ENCODE measurements around the gene CD99. TPM values are rescaled to one million over a fixed set of nuclear protein-coding genes. Genes with fewer than 3 reads are reported as not detected.

The CD99 gene
- total RNA-seq, 3 donors from 2014 or later (not counting 1 experiment from before 2014, with no cell fraction given) = 312 to 340 (median 333) TPM

GRCh38 chrX:2662586-2662985 lies 28.5 kb upstream of the CD99 start:
- DNase-seq = no peak
- no peak for TF ChIP-seq CTCF (IDR thresholded peaks at IDR 0.05)
- Mint-ChIP-seq H3K36me3 (no peaks in the 10 kb centered on the region), H3K4me3 (no peak overlapping the region), H3K9me3 (no peaks in the 10 kb centered on the region), H3K27ac (no peak overlapping the region), H3K27me3 (ENCODE audit: low read depth in 2 of 2) (no peaks in the 10 kb centered on the region), H3K4me1 (no peaks in the 10 kb centered on the region)
- H3K4me3 ChIP-seq (ENCODE audit: low read length) = no peak overlapping the region
- H3K9me3 ChIP-seq (ENCODE audit: control insufficient read depth, insufficient read depth, low read length) = no peaks in the 10 kb centered on the region
- WGBS (ENCODE audit: insufficient coverage) = 89% methylated on average over 4 of the region's 5 CpGs
- no peak overlapping the region for H3K27ac ChIP-seq (ENCODE audit: low read length)
- no peaks in the 10 kb centered on the region for H3K27me3 ChIP-seq (ENCODE audit: control insufficient read depth, insufficient read depth, low read length)
- ATAC-seq = no peak
- no peaks in the 10 kb centered on the region for H3K36me3 ChIP-seq (ENCODE audit: control insufficient read depth, insufficient read depth, low read length)
- intact Hi-C loops (cut with micrococcal nuclease) = no loop called here
- H3K4me1 ChIP-seq (ENCODE audit: control insufficient read depth, insufficient read depth, low read length) = no peaks in the 10 kb centered on the region

GRCh38 chrX:2664502-2664901 lies 26.6 kb upstream of the CD99 start:
- no peaks in the 10 kb centered on the region for H3K36me3 ChIP-seq (ENCODE audit: control insufficient read depth, insufficient read depth, low read length)
- Mint-ChIP-seq H3K4me1 (no peaks in the 10 kb centered on the region), H3K36me3 (no peaks in the 10 kb centered on the region)

GRCh38 chrX:2665387-2666304 lies 25.4 kb upstream of the CD99 start:
- WGBS (ENCODE audit: insufficient coverage) = 95% methylated on average over 7 of the region's 7 CpGs
- Histone ChIP-seq H3K27ac (ENCODE audit: low read length) (no peak overlapping the region), H3K4me1 (ENCODE audit: control insufficient read depth, insufficient read depth, low read length) (no peaks in the 10 kb centered on the region), H3K9me3 (ENCODE audit: control insufficient read depth, insufficient read depth, low read length) (no peaks in the 10 kb centered on the region), H3K36me3 (ENCODE audit: control insufficient read depth, insufficient read depth, low read length) (no peaks in the 10 kb centered on the region), H3K27me3 (ENCODE audit: control insufficient read depth, insufficient read depth, low read length) (no peaks in the 10 kb centered on the region), H3K4me3 (ENCODE audit: low read length) (no peak overlapping the region)
- H3K27ac Mint-ChIP-seq = no peak overlapping the region
- H3K9me3 Mint-ChIP-seq = no peaks in the 10 kb centered on the region
- H3K27me3 Mint-ChIP-seq (ENCODE audit: low read depth in 2 of 2) = no peaks in the 10 kb centered on the region
- H3K4me3 Mint-ChIP-seq = no peak overlapping the region
- no peaks in the 10 kb centered on the region for H3K36me3 Mint-ChIP-seq
- DNase-seq (no peak), ATAC-seq (no peak)
- no peak for TF ChIP-seq CTCF (IDR thresholded peaks at IDR 0.05)
- no peaks in the 10 kb centered on the region for H3K4me1 Mint-ChIP-seq
- intact Hi-C loops (cut with micrococcal nuclease) = no loop called here

More at GRCh38 chrX:2664502-2664901, 26.6 kb upstream of the CD99 start:
- H3K27me3 ChIP-seq (ENCODE audit: control insufficient read depth, insufficient read depth, low read length) = no peaks in the 10 kb centered on the region
- no peaks in the 10 kb centered on the region for H3K27me3 Mint-ChIP-seq (ENCODE audit: low read depth in 2 of 2)
- no peak overlapping the region for H3K4me3 Mint-ChIP-seq
- no peak overlapping the region for H3K4me3 ChIP-seq (ENCODE audit: low read length)
- H3K4me1 ChIP-seq (ENCODE audit: control insufficient read depth, insufficient read depth, low read length) = no peaks in the 10 kb centered on the region
- WGBS (ENCODE audit: insufficient coverage) = 84% methylated on average over 10 of the region's 10 CpGs
- no peak overlapping the region for H3K27ac ChIP-seq (ENCODE audit: low read length)
- H3K9me3 ChIP-seq (ENCODE audit: control insufficient read depth, insufficient read depth, low read length) = no peaks in the 10 kb centered on the region
- ATAC-seq (no peak), DNase-seq (no peak)
- H3K27ac Mint-ChIP-seq = no peak overlapping the region
- no peak for TF ChIP-seq CTCF (IDR thresholded peaks at IDR 0.05)
- intact Hi-C loops (cut with micrococcal nuclease) = no loop called here
- H3K9me3 Mint-ChIP-seq = no peaks in the 10 kb centered on the region

Measured in natural killer cell (primary cell).